ENCODE results near the gene TCF20.

GRCh38 chr22:42303396-42304323 lies 33.2 kb upstream of the TCF20 start:
- no peak for TF ChIP-seq ZNF274 (IDR thresholded peaks at IDR 0.05; ENCODE audit: low read depth, low read length)
- TF ChIP-seq YY1 (IDR thresholded peaks at IDR 0.05; ENCODE audit: insufficient read depth, insufficient read length), result no peak
- no peak for TF ChIP-seq SUZ12 (IDR thresholded peaks at IDR 0.05; ENCODE audit: extremely low read depth, insufficient read depth, insufficient read length)

Measured in NT2/D1 (cell line).